ENCODE measurements around the gene FAM83C.
A peak's percentile ranks its signal among the peaks of the same experiment; 100 is the strongest.
"Not testable (repeated sequence)": the region's sequence is repeated elsewhere in the genome, so short reads cannot be mapped to it uniquely, and the experiment has no call there.

The FAM83C gene

DNA sequence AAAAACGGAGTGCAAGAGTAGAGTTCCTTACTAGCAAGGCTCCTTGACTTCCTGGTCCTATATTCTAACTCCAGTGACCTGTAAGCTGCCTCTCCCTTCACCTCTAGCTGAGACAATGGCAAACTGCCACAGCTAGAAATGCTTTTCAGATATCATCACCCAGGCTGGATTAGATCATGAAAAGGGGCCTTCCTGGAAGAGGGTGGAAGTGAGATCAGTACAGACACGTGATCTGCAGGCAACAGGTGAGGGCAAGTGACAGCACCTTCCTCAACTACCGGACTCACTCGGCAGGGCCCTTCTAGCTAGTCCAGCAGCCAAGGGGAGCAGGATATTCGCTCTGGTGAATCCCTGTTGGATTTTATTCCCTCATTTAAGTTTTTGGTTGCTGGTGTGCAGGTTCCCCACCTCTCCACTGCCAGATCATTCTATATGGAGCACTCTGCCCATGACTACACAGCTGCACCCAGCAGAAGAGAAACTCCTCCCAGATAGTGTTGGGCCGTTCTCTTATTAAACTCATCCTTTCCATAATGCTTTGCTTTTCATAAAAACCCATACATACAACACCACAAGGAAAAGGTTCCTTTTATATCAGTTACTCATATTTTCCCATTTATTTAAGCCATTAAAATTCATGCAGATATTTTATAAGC is 26.4 kb upstream of the FAM83C start:
- in situ Hi-C loops (cut with HindIII; ENCODE audit: low sequenced_read_pairs) = no loop called here
- TF ChIP-seq, protein P1, sequence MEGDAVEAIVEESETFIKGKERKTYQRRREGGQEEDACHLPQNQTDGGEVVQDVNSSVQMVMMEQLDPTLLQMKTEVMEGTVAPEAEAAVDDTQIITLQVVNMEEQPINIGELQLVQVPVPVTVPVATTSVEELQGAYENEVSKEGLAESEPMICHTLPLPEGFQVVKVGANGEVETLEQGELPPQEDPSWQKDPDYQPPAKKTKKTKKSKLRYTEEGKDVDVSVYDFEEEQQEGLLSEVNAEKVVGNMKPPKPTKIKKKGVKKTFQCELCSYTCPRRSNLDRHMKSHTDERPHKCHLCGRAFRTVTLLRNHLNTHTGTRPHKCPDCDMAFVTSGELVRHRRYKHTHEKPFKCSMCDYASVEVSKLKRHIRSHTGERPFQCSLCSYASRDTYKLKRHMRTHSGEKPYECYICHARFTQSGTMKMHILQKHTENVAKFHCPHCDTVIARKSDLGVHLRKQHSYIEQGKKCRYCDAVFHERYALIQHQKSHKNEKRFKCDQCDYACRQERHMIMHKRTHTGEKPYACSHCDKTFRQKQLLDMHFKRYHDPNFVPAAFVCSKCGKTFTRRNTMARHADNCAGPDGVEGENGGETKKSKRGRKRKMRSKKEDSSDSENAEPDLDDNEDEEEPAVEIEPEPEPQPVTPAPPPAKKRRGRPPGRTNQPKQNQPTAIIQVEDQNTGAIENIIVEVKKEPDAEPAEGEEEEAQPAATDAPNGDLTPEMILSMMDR (IDR thresholded peaks at IDR 0.05; ENCODE audit: low read depth, low read length, missing control alignments) = no peak
- DNase-seq (ENCODE audit: low read depth) = peak; percentile 63
- no peak overlapping the region for H3K4me3 ChIP-seq (ENCODE audit: low read depth, low read length)

GRCh38 chr20:35317416-35318210 is 25.4 kb upstream of the FAM83C start:
- in situ Hi-C loops (cut with HindIII; ENCODE audit: low sequenced_read_pairs) = no loop called here
- DNase-seq (ENCODE audit: low read depth) = peak; percentile 43
- H3K4me3 ChIP-seq (ENCODE audit: low read depth, low read length) = no peak overlapping the region
- TF ChIP-seq, protein P1 (IDR thresholded peaks at IDR 0.05; ENCODE audit: low read depth, low read length, missing control alignments) = no peak

GRCh38 chr20:35316086-35316485 is 23.9 kb upstream of the FAM83C start:
- no peak for DNase-seq (ENCODE audit: low read depth)
- in situ Hi-C loops (cut with HindIII; ENCODE audit: low sequenced_read_pairs) = no loop called here
- no peak overlapping the region for H3K4me3 ChIP-seq (ENCODE audit: low read depth, low read length)
- TF ChIP-seq, protein P1 (IDR thresholded peaks at IDR 0.05; ENCODE audit: low read depth, low read length, missing control alignments) = no peak

GRCh38 chr20:35315632-35316020 is 23.4 kb upstream of the FAM83C start:
- H3K4me3 ChIP-seq (ENCODE audit: low read depth, low read length); in situ Hi-C loops (cut with HindIII; ENCODE audit: low sequenced_read_pairs); DNase-seq (ENCODE audit: low read depth): not testable (repeated sequence)

DNA sequence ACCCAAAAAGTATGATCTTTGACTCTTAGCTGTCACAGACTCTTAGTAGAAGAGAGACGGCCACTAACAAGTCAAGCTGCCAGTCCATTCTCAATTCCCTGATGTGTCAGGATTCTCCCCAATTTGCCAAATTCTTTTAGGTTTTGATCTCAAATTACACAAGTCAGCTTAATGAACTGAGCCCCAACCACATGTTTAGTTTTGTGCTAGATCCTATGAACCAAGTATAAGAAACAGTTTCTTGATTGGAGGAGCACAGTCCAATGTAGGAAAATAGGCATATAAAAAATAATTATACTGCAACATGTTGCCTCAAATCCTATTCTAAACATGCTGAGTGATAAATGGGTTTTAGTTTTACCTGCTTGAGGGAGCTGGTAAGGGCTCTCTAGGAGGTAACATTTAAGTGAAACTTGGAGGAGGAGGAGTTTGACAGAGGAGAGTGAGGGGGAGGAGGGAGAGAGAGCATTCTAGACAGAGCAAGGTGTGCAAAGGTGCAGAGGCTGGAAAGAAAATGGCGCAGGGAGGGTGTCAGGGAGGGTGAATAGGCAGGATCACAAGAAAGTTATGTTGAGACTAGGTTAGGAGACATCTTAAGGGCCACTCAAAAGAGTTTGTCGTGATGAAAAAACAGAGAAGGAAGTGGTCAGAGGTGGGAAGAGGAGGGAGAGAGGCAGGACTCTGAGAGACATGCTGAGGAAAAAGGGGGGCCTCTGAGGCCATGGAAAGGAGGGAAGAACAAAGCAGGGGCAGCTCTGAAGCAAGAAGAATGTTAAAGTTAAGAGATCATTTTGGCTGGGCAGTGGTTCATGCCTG is 22.8 kb upstream of the FAM83C start:
- in situ Hi-C loops (cut with HindIII; ENCODE audit: low sequenced_read_pairs) = no loop called here
- TF ChIP-seq, protein P1 (IDR thresholded peaks at IDR 0.05; ENCODE audit: low read depth, low read length, missing control alignments) = no peak
- H3K4me3 ChIP-seq (ENCODE audit: low read depth, low read length) = no peak overlapping the region
- no peak for DNase-seq (ENCODE audit: low read depth)

DNA sequence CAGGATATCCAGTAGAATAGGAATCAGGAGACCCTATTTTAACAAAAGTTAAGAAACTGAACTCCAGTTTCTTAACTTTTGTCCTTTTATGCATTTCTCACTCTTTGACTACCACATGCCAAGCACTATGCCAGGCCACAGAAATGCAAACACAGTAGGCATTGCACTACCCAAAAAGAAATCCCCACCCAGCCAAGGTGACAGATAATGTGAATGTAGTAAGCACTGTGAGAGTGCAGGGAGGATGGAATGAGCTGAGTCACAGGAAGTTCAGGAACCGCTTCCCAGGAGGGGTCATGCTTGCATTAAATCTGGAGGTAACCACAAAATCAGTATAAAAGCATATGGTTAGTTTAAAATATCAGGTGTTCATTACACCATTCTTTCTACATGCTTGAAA is 20.1 kb upstream of the FAM83C start:
- in situ Hi-C loops (cut with HindIII; ENCODE audit: low sequenced_read_pairs) = no loop called here
- DNase-seq (ENCODE audit: low read depth) = peak; percentile 91
- TF ChIP-seq, protein P1 (IDR thresholded peaks at IDR 0.05; ENCODE audit: low read depth, low read length, missing control alignments) = no peak
- no peak overlapping the region for H3K4me3 ChIP-seq (ENCODE audit: low read depth, low read length)
